Stimulated activated CD8-positive, alpha-beta memory T cell treated with anti-CD3 and anti-CD28 coated beads, Interleukin-2, amount 100 ng/mL, for 1 hour (primary cell): ENCODE results near the gene DNAH1.

Source experiments
- DNase-seq, 2 donors: peaks; one replicate each; pipeline ENCODE4 v3.0.0-alpha.2; 2020; ENCODE audit warnings: low read depth in 2 of 2

The DNAH1 gene

GRCh38 chr3:52402706-52403270 is 86.7 kb downstream of the DNAH1 start:
- DNase-seq: no peak

DNA sequence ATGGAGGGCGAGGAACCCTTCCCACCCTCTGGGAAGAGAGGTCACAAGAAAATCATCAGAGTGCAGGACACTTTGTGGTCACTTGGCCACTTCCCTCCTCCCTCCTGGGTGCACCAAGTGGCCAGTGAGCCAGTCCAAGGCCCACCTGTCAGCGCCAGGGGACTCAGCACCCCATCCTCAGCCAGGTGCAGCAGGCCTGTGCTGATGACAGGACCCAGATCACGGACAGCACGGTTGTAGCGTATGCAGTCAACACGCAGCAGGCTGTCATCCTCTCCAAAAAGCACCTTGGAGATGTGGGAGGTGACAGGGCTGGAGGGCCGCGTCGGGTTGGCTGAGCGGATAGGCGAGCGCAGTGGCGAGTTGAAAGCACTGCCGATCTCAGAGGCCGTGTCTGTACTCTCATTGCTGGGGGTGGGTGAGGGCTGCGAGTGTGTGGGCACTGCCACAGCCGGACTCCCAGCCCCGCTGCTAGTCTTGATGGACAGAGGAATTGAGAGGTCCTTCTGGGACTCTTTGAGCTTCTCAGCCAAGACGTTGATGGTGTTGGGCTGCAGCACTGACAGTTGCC is 87.2 kb downstream of the DNAH1 start:
- no peak for DNase-seq

- DNase-seq: no peak
Observed at GRCh38 chr3:52403955-52404354, 87.8 kb downstream of the DNAH1 start.

- DNase-seq: no peak
Observed at GRCh38 chr3:52404391-52404790, 88.3 kb downstream of the DNAH1 start.

GRCh38 chr3:52405066-52405465 is 88.9 kb downstream of the DNAH1 start:
- DNase-seq: no peak

- no peak for DNase-seq
Observed at GRCh38 chr3:52405601-52406110, 89.5 kb downstream of the DNAH1 start.

DNA sequence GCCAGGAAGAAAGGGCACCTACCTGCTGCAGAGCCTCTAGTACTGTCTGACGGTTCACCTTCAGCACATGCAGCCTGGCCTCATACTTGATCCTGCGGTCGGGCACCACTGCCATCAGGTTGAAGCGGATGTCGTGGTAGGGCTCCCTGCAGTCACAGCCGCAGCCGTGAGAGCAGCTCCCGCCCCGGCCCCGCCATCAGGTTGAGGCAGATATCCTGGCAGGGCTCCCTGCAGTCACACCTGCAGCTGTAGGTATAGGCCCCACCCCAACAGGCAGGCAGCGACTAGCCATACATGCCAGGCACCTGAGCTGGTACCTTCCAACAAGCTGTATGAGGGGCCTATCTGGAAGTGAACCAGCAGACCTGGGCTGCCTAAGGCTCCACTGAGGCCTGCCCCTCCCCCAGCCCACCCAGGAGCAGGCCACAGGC is 90.1 kb downstream of the DNAH1 start:
- no peak for DNase-seq

GRCh38 chr3:52406791-52407510 is 90.8 kb downstream of the DNAH1 start:
- DNase-seq: no peak

GRCh38 chr3:52407779-52408178 is 91.7 kb downstream of the DNAH1 start:
- DNase-seq: no peak

- no peak for DNase-seq
Observed at GRCh38 chr3:52408466-52408865, 92.3 kb downstream of the DNAH1 start.

DNA sequence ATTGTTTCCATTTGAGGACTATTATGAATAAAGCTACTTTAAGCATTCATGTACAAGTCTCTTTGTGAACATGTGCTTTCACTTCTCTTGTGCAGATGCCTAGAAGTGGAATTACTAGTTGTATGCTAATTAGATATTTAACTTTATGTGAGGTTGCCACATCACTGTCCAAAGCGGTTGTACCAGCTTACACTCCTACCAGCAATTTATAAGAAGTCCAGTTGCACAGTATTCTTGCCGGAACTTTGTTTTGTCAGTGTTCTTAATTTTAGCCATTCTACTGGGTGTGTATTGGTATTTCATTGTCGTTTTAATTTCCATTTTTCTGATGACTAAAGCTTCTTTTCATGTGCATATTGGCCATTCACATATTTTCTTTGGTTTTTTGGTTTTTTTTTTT is 99.7 kb downstream of the DNAH1 start:
- DNase-seq: no peak

GRCh38 chr3:52420388-52420787 is 104.3 kb downstream of the DNAH1 start:
- no peak for DNase-seq

- no peak for DNase-seq
Observed at GRCh38 chr3:52422669-52423068, 106.5 kb downstream of the DNAH1 start.

GRCh38 chr3:52423173-52423572 is 107.1 kb downstream of the DNAH1 start:
- no peak for DNase-seq

DNA sequence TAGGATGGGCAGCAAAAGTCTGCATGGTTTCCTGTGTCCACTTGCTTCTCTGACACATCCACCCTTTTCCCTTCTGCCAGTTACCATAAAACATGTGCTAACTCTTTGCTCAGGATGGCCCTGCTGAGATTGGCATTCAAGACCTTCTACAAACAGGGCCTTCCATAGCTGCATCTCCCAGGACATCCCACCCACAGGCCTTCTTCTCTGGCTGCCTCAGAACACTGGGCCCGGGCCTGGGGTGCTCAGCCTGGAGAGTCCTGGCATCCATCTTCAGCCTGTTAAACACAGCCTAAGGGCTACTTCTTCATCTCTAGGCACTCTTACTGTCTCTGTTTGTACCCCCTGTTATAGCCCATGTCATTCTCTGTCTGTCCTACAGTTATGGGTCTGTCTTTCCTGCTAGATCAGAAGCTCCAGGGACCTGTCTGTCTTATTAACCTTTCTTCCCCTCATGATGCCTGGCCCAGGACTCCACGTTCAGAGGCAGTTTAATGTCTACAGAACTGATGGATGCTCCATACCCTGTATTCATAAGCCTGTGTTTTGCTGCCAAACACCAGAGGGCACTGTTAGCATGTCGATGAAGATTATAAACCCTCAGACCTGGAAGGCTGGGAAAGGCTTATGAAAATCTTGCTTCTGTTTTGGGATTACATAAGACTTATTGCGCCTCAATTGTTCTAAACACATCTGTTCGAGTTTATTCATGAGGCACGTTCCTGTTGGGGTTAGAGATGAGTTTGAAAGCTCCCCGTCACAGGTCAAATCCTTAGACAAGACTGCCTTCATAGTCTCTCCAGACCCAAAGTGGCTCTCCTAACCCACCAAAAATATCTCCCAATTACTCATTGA is 112.3 kb downstream of the DNAH1 start:
- no peak for DNase-seq

DNA sequence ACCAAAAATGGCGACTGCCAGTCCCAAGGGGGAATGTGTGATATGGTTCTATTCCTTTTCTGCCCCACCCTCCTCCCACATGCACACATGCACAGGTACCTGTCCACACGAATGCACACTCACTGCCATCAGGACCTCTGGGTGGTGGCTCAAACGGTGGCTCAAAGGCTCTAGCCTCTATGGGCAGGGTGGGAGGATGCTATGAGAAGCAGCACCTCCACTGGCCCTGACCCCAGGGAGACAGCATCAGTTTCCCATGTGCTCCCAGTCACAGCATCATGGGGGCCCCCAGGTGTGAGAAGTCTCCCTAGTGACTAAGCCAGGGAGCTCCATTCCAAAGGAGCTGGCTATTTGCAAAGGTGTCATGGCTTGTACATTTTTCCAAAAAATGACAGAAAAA is 112.9 kb downstream of the DNAH1 start:
- DNase-seq: no peak

DNA sequence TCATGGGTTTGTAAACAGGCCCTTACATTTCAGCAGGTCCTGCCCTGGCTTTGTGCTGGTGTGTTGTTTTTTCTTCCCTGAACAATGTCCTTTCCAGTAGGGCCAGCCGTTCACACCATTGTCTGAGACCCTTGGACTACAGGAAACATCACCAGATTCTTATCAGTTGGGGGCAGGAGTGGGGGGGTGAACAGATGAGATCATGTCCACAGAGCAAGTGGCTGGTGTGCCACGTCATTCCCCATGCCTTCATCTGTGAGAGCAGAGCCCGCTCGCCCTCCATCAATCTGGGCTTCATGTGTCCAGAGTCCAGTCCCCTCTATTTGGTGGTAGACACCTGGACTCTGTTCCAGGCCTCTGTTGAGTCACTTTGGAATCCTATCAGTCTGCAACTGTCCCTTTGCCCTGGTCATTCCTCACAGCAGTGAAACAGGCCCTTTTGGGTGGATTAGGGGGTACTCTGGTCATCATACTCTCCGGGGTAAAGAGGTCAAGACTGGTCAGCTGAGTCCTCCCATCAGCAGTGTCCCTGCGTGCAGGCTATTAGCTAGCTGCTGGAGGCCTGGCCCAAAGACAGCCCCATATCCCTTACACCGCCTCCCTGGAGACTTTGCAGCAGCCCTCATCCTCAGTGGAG is 113.8 kb downstream of the DNAH1 start:
- no peak for DNase-seq

DNA sequence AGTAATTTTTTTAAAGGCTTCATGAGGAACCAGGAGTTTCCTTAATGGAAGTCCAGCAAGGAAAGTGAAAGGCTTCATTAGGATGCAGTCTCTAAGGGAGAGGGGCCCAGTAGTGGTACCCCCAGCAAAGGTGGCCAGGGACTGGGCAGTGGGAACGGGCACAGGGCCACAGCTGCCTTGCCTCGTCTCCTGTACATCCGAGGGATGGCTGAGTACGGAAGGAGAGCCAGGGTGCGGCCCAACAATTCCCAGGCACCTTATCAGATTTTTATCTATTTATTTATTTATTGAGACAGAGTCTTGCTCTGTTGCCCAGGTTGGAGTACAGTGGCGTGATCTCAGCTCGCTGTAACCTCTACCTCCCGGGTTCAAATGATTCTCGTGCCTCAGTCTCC is 114.3 kb downstream of the DNAH1 start:
- DNase-seq: no peak

DNA sequence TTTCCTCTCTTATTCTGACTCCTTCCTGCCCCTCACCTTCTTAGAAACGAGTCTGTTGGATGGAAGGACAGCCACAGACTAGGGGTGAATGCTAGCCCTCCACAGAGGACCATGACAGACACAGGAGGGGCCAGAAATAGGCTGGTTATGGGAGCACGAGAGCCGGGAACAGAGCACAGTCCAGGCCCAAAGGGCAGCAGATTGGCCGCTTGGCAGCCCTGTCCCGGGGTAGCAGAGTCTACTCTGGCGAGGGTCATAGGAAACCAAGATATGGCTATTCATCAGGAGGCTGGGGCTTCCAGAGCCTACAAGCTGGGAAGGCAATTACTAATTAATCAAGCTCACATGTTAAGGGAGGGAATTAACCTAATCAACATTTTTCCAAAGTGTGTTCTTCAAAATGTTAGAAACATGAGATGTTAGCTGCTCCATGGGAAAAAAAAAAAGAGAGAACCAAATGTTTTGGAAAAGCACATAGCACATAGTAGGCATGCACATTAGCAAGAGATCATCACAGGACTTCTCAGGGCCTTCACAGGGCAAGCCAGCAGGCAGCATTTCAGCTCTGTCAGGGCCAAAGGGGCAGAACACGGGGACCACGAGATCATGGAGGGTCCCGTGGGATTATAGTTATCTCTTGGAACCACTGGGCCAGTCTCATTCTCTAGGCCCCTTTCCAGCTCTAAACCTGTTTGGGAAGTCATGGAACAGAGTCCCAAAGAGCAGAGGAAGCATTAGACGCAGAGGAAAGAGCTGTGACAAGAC is 115.5 kb downstream of the DNAH1 start:
- no peak for DNase-seq

DNA sequence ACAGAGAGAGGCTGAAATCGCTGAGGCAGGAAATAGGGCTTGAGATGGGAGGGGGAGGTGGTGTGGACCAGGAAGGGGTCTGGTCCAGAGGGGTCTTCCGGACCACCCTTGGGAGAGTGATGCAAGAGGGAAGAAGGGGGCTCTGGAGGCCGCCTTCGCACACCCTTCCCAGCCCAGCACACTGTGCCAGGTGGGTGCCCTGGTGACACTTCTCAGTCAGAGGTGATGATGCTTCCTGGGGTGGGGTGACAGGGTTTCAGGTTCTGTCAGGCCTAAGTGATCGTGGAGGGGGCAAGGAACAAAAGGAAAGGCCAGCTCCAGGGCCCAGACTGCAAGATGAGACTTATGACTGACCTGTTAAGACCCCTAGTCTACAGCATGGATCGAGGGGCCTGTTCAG is 116.1 kb downstream of the DNAH1 start:
- no peak for DNase-seq

GRCh38 chr3:52432691-52433141 is 116.6 kb downstream of the DNAH1 start:
- no peak for DNase-seq
